ENCODE results near the gene PPARD. TPM values are rescaled to one million over a fixed set of nuclear protein-coding genes. Genes with fewer than 3 reads are reported as not detected.
A peak's percentile ranks its signal among the peaks of the same experiment; 100 is the strongest.
"Not testable (repeated sequence)": the region's sequence is repeated elsewhere in the genome, so short reads cannot be mapped to it uniquely, and the experiment has no call there.

The PPARD gene
- total RNA-seq, 1 experiment from 2014 or later = 2.5 TPM

DNA sequence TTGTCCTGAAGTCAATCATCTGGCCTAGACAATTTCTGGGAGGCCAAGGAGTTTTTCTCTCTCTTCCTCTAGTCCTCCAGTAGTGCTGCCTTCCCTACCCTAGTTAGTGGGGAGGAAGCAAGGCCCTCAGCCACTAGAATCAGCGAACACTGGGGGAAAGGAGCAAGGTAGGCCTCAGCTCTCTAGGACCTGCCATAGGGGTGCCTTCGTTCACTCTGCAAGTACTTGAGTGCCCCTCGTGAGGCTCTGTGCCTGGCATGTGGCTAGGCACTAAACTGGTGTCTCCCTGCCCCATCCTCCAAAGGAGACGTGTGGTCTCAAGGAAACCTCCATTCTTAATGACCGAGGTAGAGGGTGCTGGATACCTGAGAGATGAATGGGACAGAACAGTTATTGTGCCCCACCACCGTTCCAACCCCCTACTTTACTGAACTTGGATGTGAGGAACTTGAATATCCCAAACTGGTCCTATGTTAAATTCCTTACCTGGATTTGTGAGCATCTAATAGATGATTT, 43.7 kb upstream of the PPARD start:
- peak overlapping the region; percentile 97 for H3K4me2 ChIP-seq (ENCODE audit: low read depth, low read length, poor library complexity, severe bottlenecking)
- peak; percentile 64 for DNase-seq
- H3K79me2 ChIP-seq (ENCODE audit: low read length) = peaks cover 52% of the 10 kb centered on the region
- peak overlapping the region; percentile 94 for H3K9ac ChIP-seq (ENCODE audit: low read length)
- H3K9me3 ChIP-seq (ENCODE audit: low read length) = no peaks in the 10 kb centered on the region
- H2AFZ ChIP-seq (ENCODE audit: low read length) = no peak overlapping the region
- H3K9me2 ChIP-seq (replicated peaks; ENCODE audit: insufficient read depth, low read length) = no peaks in the 10 kb centered on the region
- H4K20me1 ChIP-seq (ENCODE audit: insufficient read depth, low read depth, low read length) = no peaks in the 10 kb centered on the region
- H3K4me3 ChIP-seq (ENCODE audit: low read length) = peak overlapping the region; percentile 93
- H3K36me3 ChIP-seq (ENCODE audit: insufficient read depth, low read length) = 0 out of 2 replicates have a peak, but pooled peaks cover 8% of the 10 kb centered on the region
- peak overlapping the region; percentile 70 for H3K27ac ChIP-seq (ENCODE audit: low read length)
- H3K4me1 ChIP-seq (ENCODE audit: low read length) = peaks cover 50% of the 10 kb centered on the region
- no peaks in the 10 kb centered on the region for H3K27me3 ChIP-seq (ENCODE audit: low read length)

DNA sequence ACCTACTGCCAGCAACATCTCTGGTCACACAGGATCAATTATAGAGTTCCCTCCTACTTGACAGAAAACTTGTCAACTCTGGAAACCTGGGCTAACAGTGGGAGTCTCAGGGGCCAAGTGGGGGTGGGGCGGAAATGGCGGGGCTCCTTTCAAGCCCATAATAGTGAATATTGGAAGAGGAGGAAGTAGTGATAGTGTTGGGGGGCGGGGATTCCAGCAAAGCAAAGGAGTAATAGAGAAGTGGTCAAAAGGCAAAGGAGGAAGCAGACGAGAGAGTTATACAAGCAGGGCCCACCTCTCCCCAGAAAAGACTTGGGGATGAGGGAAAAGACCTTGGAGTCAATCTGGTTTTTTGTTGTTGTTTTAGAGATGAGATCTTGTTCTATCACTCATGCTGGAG, 42.7 kb upstream of the PPARD start:
- H3K4me3 ChIP-seq (ENCODE audit: low read length) = peak overlapping the region; percentile 93
- H2AFZ ChIP-seq (ENCODE audit: low read length) = no peak overlapping the region
- H3K9me2 ChIP-seq (replicated peaks; ENCODE audit: insufficient read depth, low read length) = no peaks in the 10 kb centered on the region
- peak; percentile 87 for DNase-seq
- no peaks in the 10 kb centered on the region for H4K20me1 ChIP-seq (ENCODE audit: insufficient read depth, low read depth, low read length)
- H3K27ac ChIP-seq (ENCODE audit: low read length) = peak overlapping the region; percentile 70
- no peaks in the 10 kb centered on the region for H3K9me3 ChIP-seq (ENCODE audit: low read length)
- H3K4me1 ChIP-seq (ENCODE audit: low read length) = peaks cover 50% of the 10 kb centered on the region
- peaks cover 62% of the 10 kb centered on the region for H3K79me2 ChIP-seq (ENCODE audit: low read length)
- no peaks in the 10 kb centered on the region for H3K27me3 ChIP-seq (ENCODE audit: low read length)
- H3K36me3 ChIP-seq (ENCODE audit: insufficient read depth, low read length) = 0 out of 2 replicates have a peak, but pooled peaks cover 6% of the 10 kb centered on the region
- peak overlapping the region; percentile 94 for H3K9ac ChIP-seq (ENCODE audit: low read length)
- H3K4me2 ChIP-seq (ENCODE audit: low read depth, low read length, poor library complexity, severe bottlenecking) = peak overlapping the region; percentile 97

GRCh38 chr6:35300848-35301247, 41.5 kb upstream of the PPARD start:
- no peak overlapping the region for H3K4me3 ChIP-seq (ENCODE audit: low read length)

GRCh38 chr6:35302604-35303241, 39.6 kb upstream of the PPARD start:
- peak overlapping the region; percentile 47 for H3K27ac ChIP-seq (ENCODE audit: low read length)
- peaks cover 42% of the 10 kb centered on the region for H3K4me1 ChIP-seq (ENCODE audit: low read length)
- peaks cover 69% of the 10 kb centered on the region for H3K79me2 ChIP-seq (ENCODE audit: low read length)
- H3K9ac ChIP-seq (ENCODE audit: low read length) = peak overlapping the region; percentile 63
- H3K4me2 ChIP-seq (ENCODE audit: low read depth, low read length, poor library complexity, severe bottlenecking) = peak overlapping the region; percentile 52
- no peaks in the 10 kb centered on the region for H3K9me2 ChIP-seq (replicated peaks; ENCODE audit: insufficient read depth, low read length)
- H3K27me3 ChIP-seq (ENCODE audit: low read length) = no peaks in the 10 kb centered on the region
- H3K9me3 ChIP-seq (ENCODE audit: low read length) = no peaks in the 10 kb centered on the region
- H3K36me3 ChIP-seq (ENCODE audit: insufficient read depth, low read length) = no peaks in the 10 kb centered on the region
- peak; percentile 81 for DNase-seq
- H3K4me3 ChIP-seq (ENCODE audit: low read length) = peak overlapping the region; percentile 42; the same call in 1 of the 2 replicates
- H4K20me1 ChIP-seq (ENCODE audit: insufficient read depth, low read depth, low read length) = no peaks in the 10 kb centered on the region
- H2AFZ ChIP-seq (ENCODE audit: low read length) = no peak overlapping the region

More at GRCh38 chr6:35300848-35301247, 41.5 kb upstream of the PPARD start:
- H3K9ac ChIP-seq (ENCODE audit: low read length) = no peak overlapping the region
- peaks cover 50% of the 10 kb centered on the region for H3K4me1 ChIP-seq (ENCODE audit: low read length)
- H2AFZ ChIP-seq (ENCODE audit: low read length) = no peak overlapping the region
- H3K9me2 ChIP-seq (replicated peaks; ENCODE audit: insufficient read depth, low read length) = no peaks in the 10 kb centered on the region
- no peaks in the 10 kb centered on the region for H3K27me3 ChIP-seq (ENCODE audit: low read length)
- H3K4me2 ChIP-seq (ENCODE audit: low read depth, low read length, poor library complexity, severe bottlenecking) = peak overlapping the region; percentile 97
- peaks cover 65% of the 10 kb centered on the region for H3K79me2 ChIP-seq (ENCODE audit: low read length)
- no peaks in the 10 kb centered on the region for H3K9me3 ChIP-seq (ENCODE audit: low read length)
- H4K20me1 ChIP-seq (ENCODE audit: insufficient read depth, low read depth, low read length) = no peaks in the 10 kb centered on the region
- H3K36me3 ChIP-seq (ENCODE audit: insufficient read depth, low read length) = no peaks in the 10 kb centered on the region
- H3K27ac ChIP-seq (ENCODE audit: low read length) = no peak overlapping the region
- no peak for DNase-seq

DNA sequence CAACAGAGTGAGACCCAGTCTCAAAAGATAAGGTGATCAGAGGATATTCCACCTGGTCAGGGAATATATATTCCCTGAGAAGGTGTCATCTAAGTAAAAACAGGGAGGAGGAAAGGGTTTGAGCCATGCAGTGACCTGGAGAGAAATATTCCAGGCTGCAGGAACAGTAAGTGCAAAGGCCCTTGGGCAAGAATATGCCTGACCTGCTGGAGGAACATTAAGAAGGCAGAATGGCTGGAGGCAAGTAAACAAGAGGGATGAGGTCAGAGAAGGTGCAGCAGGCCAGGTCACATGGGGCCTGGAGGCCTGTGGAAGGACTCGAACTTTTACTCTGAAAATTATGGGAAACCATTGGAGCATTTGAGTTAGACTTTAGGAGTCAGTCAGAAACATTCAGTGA, 38.1 kb upstream of the PPARD start:
- no peak overlapping the region for H2AFZ ChIP-seq (ENCODE audit: low read length)
- peaks cover 57% of the 10 kb centered on the region for H3K79me2 ChIP-seq (ENCODE audit: low read length)
- no peak overlapping the region for H3K27ac ChIP-seq (ENCODE audit: low read length)
- H3K4me3 ChIP-seq (ENCODE audit: low read length) = no peak overlapping the region
- no peaks in the 10 kb centered on the region for H3K36me3 ChIP-seq (ENCODE audit: insufficient read depth, low read length)
- H3K9me3 ChIP-seq (ENCODE audit: low read length) = no peaks in the 10 kb centered on the region
- no peak for DNase-seq
- no peak overlapping the region for H3K9ac ChIP-seq (ENCODE audit: low read length)
- no peaks in the 10 kb centered on the region for H3K9me2 ChIP-seq (replicated peaks; ENCODE audit: insufficient read depth, low read length)
- H3K27me3 ChIP-seq (ENCODE audit: low read length) = no peaks in the 10 kb centered on the region
- H3K4me2 ChIP-seq (ENCODE audit: low read depth, low read length, poor library complexity, severe bottlenecking) = no peak overlapping the region
- H4K20me1 ChIP-seq (ENCODE audit: insufficient read depth, low read depth, low read length) = no peaks in the 10 kb centered on the region
- peaks cover 36% of the 10 kb centered on the region for H3K4me1 ChIP-seq (ENCODE audit: low read length)

DNA sequence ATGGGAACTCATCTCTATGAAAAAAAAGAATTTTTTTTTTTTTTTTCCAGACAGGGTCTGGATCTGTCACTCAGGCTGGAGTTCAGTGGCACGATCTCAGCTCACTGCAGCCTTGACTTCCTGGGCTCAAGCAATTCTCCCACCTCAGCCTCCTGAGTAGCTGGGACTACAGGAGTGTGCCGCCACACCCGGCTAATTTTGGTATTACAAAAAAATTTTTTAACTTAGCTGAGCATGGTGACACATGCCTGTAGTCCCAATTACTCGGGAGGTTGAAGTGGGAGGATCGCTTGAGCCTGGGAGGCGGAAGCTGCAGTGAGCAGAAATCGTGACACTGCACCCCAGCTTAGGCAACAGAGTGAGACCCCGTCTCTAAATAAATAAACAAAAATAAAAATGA, 37.2 kb upstream of the PPARD start:
- Histone ChIP-seq H3K4me3 (ENCODE audit: low read length) (no peak overlapping the region), H3K9me3 (ENCODE audit: low read length) (no peaks in the 10 kb centered on the region), H3K27me3 (ENCODE audit: low read length) (no peaks in the 10 kb centered on the region), H3K4me2 (ENCODE audit: low read depth, low read length, poor library complexity, severe bottlenecking) (no peak overlapping the region), H3K4me1 (ENCODE audit: low read length) (peaks cover 35% of the 10 kb centered on the region), H3K36me3 (ENCODE audit: insufficient read depth, low read length) (no peaks in the 10 kb centered on the region), H3K9ac (ENCODE audit: low read length) (no peak overlapping the region), H3K9me2 (replicated peaks; ENCODE audit: insufficient read depth, low read length) (no peaks in the 10 kb centered on the region), H3K27ac (ENCODE audit: low read length) (no peak overlapping the region), H4K20me1 (ENCODE audit: insufficient read depth, low read depth, low read length) (no peaks in the 10 kb centered on the region), H3K79me2 (ENCODE audit: low read length) (peaks cover 51% of the 10 kb centered on the region), H2AFZ (ENCODE audit: low read length) (no peak overlapping the region)
- DNase-seq = no peak

- H3K9me2 ChIP-seq (replicated peaks; ENCODE audit: insufficient read depth, low read length); DNase-seq; H3K4me2 ChIP-seq (ENCODE audit: low read depth, low read length, poor library complexity, severe bottlenecking); H3K36me3 ChIP-seq (ENCODE audit: insufficient read depth, low read length); H4K20me1 ChIP-seq (ENCODE audit: insufficient read depth, low read depth, low read length); H2AFZ ChIP-seq (ENCODE audit: low read length); H3K4me3 ChIP-seq (ENCODE audit: low read length); H3K27me3 ChIP-seq (ENCODE audit: low read length); H3K27ac ChIP-seq (ENCODE audit: low read length); H3K9ac ChIP-seq (ENCODE audit: low read length); H3K9me3 ChIP-seq (ENCODE audit: low read length): not testable (repeated sequence)
- peaks cover 43% of the 10 kb centered on the region for H3K4me1 ChIP-seq (ENCODE audit: low read length)
- H3K79me2 ChIP-seq (ENCODE audit: low read length) = peaks cover 39% of the 10 kb centered on the region
These were observed 35.2 kb upstream of the PPARD start for GRCh38 chr6:35307138-35307537.

DNA sequence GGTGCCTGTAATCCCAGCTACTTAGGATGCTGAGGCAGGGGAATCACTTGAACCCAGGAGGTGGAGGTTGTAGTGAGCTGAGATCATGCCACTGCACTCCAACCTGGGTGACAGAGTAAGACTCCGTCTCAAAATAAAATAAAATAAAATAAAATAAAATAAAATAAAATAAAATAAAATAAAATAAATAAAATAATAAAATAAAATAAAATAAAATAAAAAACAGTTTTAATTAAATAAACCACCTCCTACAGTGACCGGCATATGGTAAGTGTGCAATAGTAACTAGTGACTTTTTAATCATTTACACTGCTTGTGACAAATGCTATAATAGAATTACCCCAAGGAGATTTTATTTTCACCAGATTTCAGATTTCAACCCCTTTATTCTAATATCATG, 33.8 kb upstream of the PPARD start:
- not testable (repeated sequence) for H3K27me3 ChIP-seq (ENCODE audit: low read length); DNase-seq; H3K9ac ChIP-seq (ENCODE audit: low read length); H3K4me3 ChIP-seq (ENCODE audit: low read length); H3K27ac ChIP-seq (ENCODE audit: low read length); H3K9me2 ChIP-seq (replicated peaks; ENCODE audit: insufficient read depth, low read length); H2AFZ ChIP-seq (ENCODE audit: low read length); H3K36me3 ChIP-seq (ENCODE audit: insufficient read depth, low read length); H3K9me3 ChIP-seq (ENCODE audit: low read length); H3K4me2 ChIP-seq (ENCODE audit: low read depth, low read length, poor library complexity, severe bottlenecking); H4K20me1 ChIP-seq (ENCODE audit: insufficient read depth, low read depth, low read length)
- Histone ChIP-seq H3K4me1 (ENCODE audit: low read length) (peaks cover 33% of the 10 kb centered on the region), H3K79me2 (ENCODE audit: low read length) (peaks cover 24% of the 10 kb centered on the region)

All from Karpas-422 (cell line).